ENCODE results near the gene CNOT6.
"Not testable (repeated sequence)": the region's sequence is repeated elsewhere in the genome, so short reads cannot be mapped to it uniquely, and the experiment has no call there.

- TF ChIP-seq CTCF (conservative IDR thresholded peaks at IDR 0.05); ZFX (IDR thresholded peaks at IDR 0.05): not testable (repeated sequence)
Observed at GRCh38 chr5:180465052-180465451, 29.1 kb upstream of the CNOT6 start.
